ENCODE measurements around the gene TAAR2. TPM values are rescaled to one million over a fixed set of nuclear protein-coding genes. Genes with fewer than 3 reads are reported as not detected.
A peak's percentile ranks its signal among the peaks of the same experiment; 100 is the strongest.
"Not testable (repeated sequence)": the region's sequence is repeated elsewhere in the genome, so short reads cannot be mapped to it uniquely, and the experiment has no call there.

The TAAR2 gene
- polyA plus RNA-seq, 4 donors, result not detected

- Histone ChIP-seq H3K9me3 (ENCODE audit: control insufficient read depth in 2 of 2, insufficient read depth in 1 of 2, low read depth in 1 of 2, low read length in 1 of 2) (no peaks in the 10 kb centered on the region), H3K4me1 (ENCODE audit: control insufficient read depth in 3 of 3, insufficient read depth in 2 of 3, low read depth in 1 of 3, low read length in 2 of 3) (no peaks in the 10 kb centered on the region), H3K4me3 (ENCODE audit: low read depth in 1 of 3, low read length in 3 of 3) (no peak within 1 kb of the TSS), H3K27me3 (ENCODE audit: control insufficient read depth in 3 of 3, insufficient read depth in 3 of 3, low read length in 3 of 3) (no peaks in the 10 kb centered on the region), H3K27ac (ENCODE audit: low read depth in 1 of 3, low read length in 2 of 3) (no peak within 1 kb of the TSS), H3K36me3 (ENCODE audit: control insufficient read depth in 3 of 3, insufficient read depth in 2 of 3, low read depth in 1 of 3, low read length in 3 of 3) (no peaks in the 10 kb centered on the region)
- 73 to 92% (median 87%) methylated on average over 3 of the region's 3 CpGs for WGBS, 3 donors
- FAIRE-seq (no peak), DNase-seq (no peak)
Measured at GRCh38 chr6:132659082-132659481, 35.0 kb upstream of the TAAR2 start, which contains the start of gene TAAR1. Gene TAAR1, minus strand, starts transcription at chr6:132659182. Its CDS starts 13,179 bp downstream, at chr6:132646003.

- Histone ChIP-seq H3K27me3 (ENCODE audit: control insufficient read depth in 3 of 3, insufficient read depth in 3 of 3, low read length in 3 of 3) (no peaks in the 10 kb centered on the region), H3K4me1 (ENCODE audit: control insufficient read depth in 3 of 3, insufficient read depth in 2 of 3, low read depth in 1 of 3, low read length in 2 of 3) (no peaks in the 10 kb centered on the region), H3K9me3 (ENCODE audit: control insufficient read depth in 2 of 2, insufficient read depth in 1 of 2, low read depth in 1 of 2, low read length in 1 of 2) (no peaks in the 10 kb centered on the region), H3K27ac (ENCODE audit: low read depth in 1 of 3, low read length in 2 of 3) (no peak overlapping the region), H3K36me3 (ENCODE audit: control insufficient read depth in 3 of 3, insufficient read depth in 2 of 3, low read depth in 1 of 3, low read length in 3 of 3) (no peaks in the 10 kb centered on the region), H3K4me3 (ENCODE audit: low read depth in 1 of 3, low read length in 3 of 3) (no peak overlapping the region)
- WGBS, 3 donors, result 73 to 93% (median 92%) methylated on average over 3 of the region's 3 CpGs
- FAIRE-seq (no peak), DNase-seq (peak in 1 of 2 donors; percentile 27)
Measured at GRCh38 chr6:132651062-132651461, 27.0 kb upstream of the TAAR2 start.

- 89 to 97% (median 92%) methylated on average over 1 of the region's 1 CpG for WGBS, 3 donors
- H3K9me3 ChIP-seq (ENCODE audit: control insufficient read depth in 2 of 2, insufficient read depth in 1 of 2, low read depth in 1 of 2, low read length in 1 of 2), result no peaks in the 10 kb centered on the region
- no peak overlapping the region for H3K27ac ChIP-seq (ENCODE audit: low read depth in 1 of 3, low read length in 2 of 3)
- no peak for FAIRE-seq
- H3K4me3 ChIP-seq (ENCODE audit: low read depth in 1 of 3, low read length in 3 of 3), result no peak overlapping the region
- H3K4me1 ChIP-seq (ENCODE audit: control insufficient read depth in 3 of 3, insufficient read depth in 2 of 3, low read depth in 1 of 3, low read length in 2 of 3), result no peaks in the 10 kb centered on the region
- DNase-seq, result no peak
- no peaks in the 10 kb centered on the region for H3K36me3 ChIP-seq (ENCODE audit: control insufficient read depth in 3 of 3, insufficient read depth in 2 of 3, low read depth in 1 of 3, low read length in 3 of 3)
- H3K27me3 ChIP-seq (ENCODE audit: control insufficient read depth in 3 of 3, insufficient read depth in 3 of 3, low read length in 3 of 3), result no peaks in the 10 kb centered on the region
Measured at GRCh38 chr6:132650429-132650828, 26.4 kb upstream of the TAAR2 start.

GRCh38 chr6:132648828-132649227 is 24.8 kb upstream of the TAAR2 start:
- no peak for FAIRE-seq
- no peak overlapping the region for H3K27ac ChIP-seq (ENCODE audit: low read depth in 1 of 3, low read length in 2 of 3)
- 48 to 61% (median 51%) methylated on average over 2 of the region's 2 CpGs for WGBS, 3 donors

GRCh38 chr6:132648356-132648755 is 24.3 kb upstream of the TAAR2 start:
- no peaks in the 10 kb centered on the region for H3K4me1 ChIP-seq (ENCODE audit: control insufficient read depth in 3 of 3, insufficient read depth in 2 of 3, low read depth in 1 of 3, low read length in 2 of 3)
- no peak for FAIRE-seq
- no peak for DNase-seq
- H3K27me3 ChIP-seq (ENCODE audit: control insufficient read depth in 3 of 3, insufficient read depth in 3 of 3, low read length in 3 of 3), result no peaks in the 10 kb centered on the region
- no peak overlapping the region for H3K27ac ChIP-seq (ENCODE audit: low read depth in 1 of 3, low read length in 2 of 3)
- H3K4me3 ChIP-seq (ENCODE audit: low read depth in 1 of 3, low read length in 3 of 3), result no peak overlapping the region
- H3K36me3 ChIP-seq (ENCODE audit: control insufficient read depth in 3 of 3, insufficient read depth in 2 of 3, low read depth in 1 of 3, low read length in 3 of 3), result no peaks in the 10 kb centered on the region
- WGBS, 3 donors, result 60 to 73% (median 65%) methylated on average over 2 of the region's 2 CpGs
- H3K9me3 ChIP-seq (ENCODE audit: control insufficient read depth in 2 of 2, insufficient read depth in 1 of 2, low read depth in 1 of 2, low read length in 1 of 2), result no peaks in the 10 kb centered on the region

More at GRCh38 chr6:132648828-132649227, 24.8 kb upstream of the TAAR2 start:
- no peaks in the 10 kb centered on the region for H3K4me1 ChIP-seq (ENCODE audit: control insufficient read depth in 3 of 3, insufficient read depth in 2 of 3, low read depth in 1 of 3, low read length in 2 of 3)
- no peaks in the 10 kb centered on the region for H3K27me3 ChIP-seq (ENCODE audit: control insufficient read depth in 3 of 3, insufficient read depth in 3 of 3, low read length in 3 of 3)
- no peak overlapping the region for H3K4me3 ChIP-seq (ENCODE audit: low read depth in 1 of 3, low read length in 3 of 3)
- no peak for DNase-seq
- no peaks in the 10 kb centered on the region for H3K9me3 ChIP-seq (ENCODE audit: control insufficient read depth in 2 of 2, insufficient read depth in 1 of 2, low read depth in 1 of 2, low read length in 1 of 2)
- H3K36me3 ChIP-seq (ENCODE audit: control insufficient read depth in 3 of 3, insufficient read depth in 2 of 3, low read depth in 1 of 3, low read length in 3 of 3), result no peaks in the 10 kb centered on the region

- DNase-seq (no peak), FAIRE-seq (no peak)
- H3K4me1 ChIP-seq (ENCODE audit: control insufficient read depth in 3 of 3, insufficient read depth in 2 of 3, low read depth in 1 of 3, low read length in 2 of 3), result no peaks in the 10 kb centered on the region
- H3K4me3 ChIP-seq (ENCODE audit: low read depth in 1 of 3, low read length in 3 of 3), result no peak overlapping the region
- H3K36me3 ChIP-seq (ENCODE audit: control insufficient read depth in 3 of 3, insufficient read depth in 2 of 3, low read depth in 1 of 3, low read length in 3 of 3), result no peaks in the 10 kb centered on the region
- 76 to 92% (median 87%) methylated on average over 3 of the region's 3 CpGs for WGBS, 3 donors
- H3K9me3 ChIP-seq (ENCODE audit: control insufficient read depth in 2 of 2, insufficient read depth in 1 of 2, low read depth in 1 of 2, low read length in 1 of 2), result no peaks in the 10 kb centered on the region
- no peaks in the 10 kb centered on the region for H3K27me3 ChIP-seq (ENCODE audit: control insufficient read depth in 3 of 3, insufficient read depth in 3 of 3, low read length in 3 of 3)
- H3K27ac ChIP-seq (ENCODE audit: low read depth in 1 of 3, low read length in 2 of 3), result no peak overlapping the region
Measured at GRCh38 chr6:132643547-132643946, 19.5 kb upstream of the TAAR2 start.

- H3K9me3 ChIP-seq (ENCODE audit: control insufficient read depth in 2 of 2, insufficient read depth in 1 of 2, low read depth in 1 of 2, low read length in 1 of 2); DNase-seq; H3K27me3 ChIP-seq (ENCODE audit: control insufficient read depth in 3 of 3, insufficient read depth in 3 of 3, low read length in 3 of 3); H3K4me1 ChIP-seq (ENCODE audit: control insufficient read depth in 3 of 3, insufficient read depth in 2 of 3, low read depth in 1 of 3, low read length in 2 of 3); H3K36me3 ChIP-seq (ENCODE audit: control insufficient read depth in 3 of 3, insufficient read depth in 2 of 3, low read depth in 1 of 3, low read length in 3 of 3); FAIRE-seq; H3K4me3 ChIP-seq (ENCODE audit: low read depth in 1 of 3, low read length in 3 of 3); H3K27ac ChIP-seq (ENCODE audit: low read depth in 1 of 3, low read length in 2 of 3): not testable (repeated sequence)
- WGBS, 3 donors, result 83 to 90% (median 84%) methylated on average over 1 of the region's 1 CpG
Measured at GRCh38 chr6:132637135-132637534, 13.1 kb upstream of the TAAR2 start.

- not testable (repeated sequence) for H3K4me1 ChIP-seq (ENCODE audit: control insufficient read depth in 3 of 3, insufficient read depth in 2 of 3, low read depth in 1 of 3, low read length in 2 of 3); FAIRE-seq; H3K27me3 ChIP-seq (ENCODE audit: control insufficient read depth in 3 of 3, insufficient read depth in 3 of 3, low read length in 3 of 3); H3K27ac ChIP-seq (ENCODE audit: low read depth in 1 of 3, low read length in 2 of 3); H3K4me3 ChIP-seq (ENCODE audit: low read depth in 1 of 3, low read length in 3 of 3); H3K36me3 ChIP-seq (ENCODE audit: control insufficient read depth in 3 of 3, insufficient read depth in 2 of 3, low read depth in 1 of 3, low read length in 3 of 3); H3K9me3 ChIP-seq (ENCODE audit: control insufficient read depth in 2 of 2, insufficient read depth in 1 of 2, low read depth in 1 of 2, low read length in 1 of 2); DNase-seq
- 55 to 82% (median 70%) methylated on average over 3 of the region's 3 CpGs for WGBS, 3 donors
Measured at GRCh38 chr6:132635906-132636305, 11.8 kb upstream of the TAAR2 start.

GRCh38 chr6:132635288-132635687 is 11.2 kb upstream of the TAAR2 start:
- not testable (repeated sequence) for FAIRE-seq; H3K4me3 ChIP-seq (ENCODE audit: low read depth in 1 of 3, low read length in 3 of 3); H3K27ac ChIP-seq (ENCODE audit: low read depth in 1 of 3, low read length in 2 of 3); H3K36me3 ChIP-seq (ENCODE audit: control insufficient read depth in 3 of 3, insufficient read depth in 2 of 3, low read depth in 1 of 3, low read length in 3 of 3); H3K27me3 ChIP-seq (ENCODE audit: control insufficient read depth in 3 of 3, insufficient read depth in 3 of 3, low read length in 3 of 3); DNase-seq; H3K4me1 ChIP-seq (ENCODE audit: control insufficient read depth in 3 of 3, insufficient read depth in 2 of 3, low read depth in 1 of 3, low read length in 2 of 3); H3K9me3 ChIP-seq (ENCODE audit: control insufficient read depth in 2 of 2, insufficient read depth in 1 of 2, low read depth in 1 of 2, low read length in 1 of 2)
- WGBS, 3 donors, result 53 to 72% (median 67%) methylated on average over 3 of the region's 3 CpGs
